Sigmoid colon (tissue), 7 donors: ENCODE data around the gene DUS1L. TPM values are rescaled to one million over a fixed set of nuclear protein-coding genes. Genes with fewer than 3 reads are reported as not detected.
A peak's percentile ranks its signal among the peaks of the same experiment; 100 is the strongest.

Source experiments
- DNase-seq: peaks from one replicate; pipeline ENCODE4 v3.0.0-alpha.2; 2019
- H3K27ac ChIP-seq, 4 donors: fragments of 200-600 bp; sonication (generic); one replicate each; pipeline ENCODE4 v1.5.1; 2016 to 2019; ENCODE audit warnings: mild to moderate bottlenecking in 1 of 4
- H3K27me3 ChIP-seq, 3 donors: fragments of 200-600 bp; sonication (generic); one replicate each; pipeline ENCODE4 v1.5.1; 2019; ENCODE audit warnings: mild to moderate bottlenecking in 1 of 3
- H3K36me3 ChIP-seq, 4 donors: fragments of 200-600 bp; sonication (generic); one replicate each; pipeline ENCODE4 v1.5.1; 2016 to 2019
- H3K4me1 ChIP-seq, 4 donors: fragments of 200-600 bp; sonication (generic); one replicate each; pipeline ENCODE4 v1.5.1; 2017 to 2019
- H3K4me3 ChIP-seq, 4 donors: fragments of 200-600 bp; sonication (generic); one replicate each; pipeline ENCODE4 v1.5.1; 2017 to 2019; ENCODE audit warnings: mild to moderate bottlenecking in 2 of 4, moderate library complexity in 1 of 4
- H3K9me3 ChIP-seq, 4 donors: fragments of 200-600 bp in 3 of 4; sonication (generic) in 3 of 4; one replicate each; pipeline versions ENCODE4 v1.5.1 to v1.6.1; 2013 to 2019
- CTCF ChIP-seq, 4 experiments: fragments of 450-650 bp in 3 of 4; fragments of 200-600 bp in 1 of 4; IDR thresholded peaks; one replicate each; pipeline ENCODE4 v1.5.1; 2016 to 2019; ENCODE audit warnings: antibody characterized with exemption in 4 of 4, mild to moderate bottlenecking in 3 of 4, moderate library complexity in 2 of 4
- EP300 ChIP-seq, 4 donors: sonication (generic); formaldehyde crosslinking; IDR thresholded peaks; one replicate each; pipeline ENCODE4 v1.6.1; 2017; ENCODE audit warnings: antibody characterized with exemption in 4 of 4
- POLR2A ChIP-seq, 2 donors: fragments of 450-650 bp; IDR thresholded peaks; one replicate each; pipeline ENCODE4 v1.6.1; 2016; ENCODE audit warnings: antibody characterized with exemption in 2 of 2, mild to moderate bottlenecking in 2 of 2, moderate library complexity in 2 of 2
- POLR2AphosphoS5 ChIP-seq, 4 donors: sonication (generic); formaldehyde crosslinking; IDR thresholded peaks; one replicate each; pipeline ENCODE4 v1.6.1; 2017; ENCODE audit warnings: antibody characterized with exemption in 4 of 4
- whole genome bisulfite sequencing, 2 donors: extraction: QIAGEN DNeasy Blood & Tissue Kit; methylation state at CpG; one replicate each; pipeline ENCODE4 v1.1.7; 2013; 5-methylcytosine and 5-hydroxymethylcytosine counted together
- intact Hi-C: fragments of 100-400 bp; cut with DNase I; formaldehyde crosslinking; loops from one replicate; pipeline ENCODE4 v1.15.1; 2023
- polyA plus RNA-seq, 3 donors: library from polyadenylated mRNA; stranded (reverse); fragments of 200-250 nt; gene quantifications; one replicate each; pipeline ENCODE4 v1.2.3, GENCODE V29; 2013
- total RNA-seq, 4 donors: library from RNA; depleted of rRNA; stranded (reverse); fragments of >200 nt; gene quantifications; one replicate each; pipeline ENCODE4 v1.1.0, GENCODE V29; 2016
- donor health status: healthy with polysubstance abuse.
- donor health status: Bipolar disorder and iron deficiency.
- donor health status: healthy.

Gene DUS1L
- total and polyA plus RNA-seq, 7 donors = 31.3 to 119 (median 68.5) TPM

- Histone ChIP-seq H3K4me3 (no peak overlapping the region), H3K9me3 (no peaks in the 10 kb centered on the region), H3K27me3 (no peaks in the 10 kb centered on the region), H3K4me1 (peaks cover 0 to 42% (median 38%) of the 10 kb centered on the region in 4 donors), H3K36me3 (no peaks in the 10 kb centered on the region), H3K27ac (no peak overlapping the region)
- TF ChIP-seq POLR2A (IDR thresholded peaks at IDR 0.05) (no peak), POLR2AphosphoS5 (IDR thresholded peaks at IDR 0.05) (no peak), EP300 (IDR thresholded peaks at IDR 0.05) (no peak), CTCF (IDR thresholded peaks at IDR 0.05) (no peak)
- 95 to 96% methylated on average over 25 of the region's 25 CpGs for WGBS, 2 donors
- DNase-seq = no peak
- intact Hi-C loops = no loop called here
These were observed 40.0 kb downstream of the DUS1L start for GRCh38 chr17:82025401-82026107.

GRCh38 chr17:82024859-82025258, 40.7 kb downstream of the DUS1L start:
- 96 to 98% methylated on average over 17 of the region's 17 CpGs for WGBS, 2 donors
- no peak for TF ChIP-seq EP300 (IDR thresholded peaks at IDR 0.05)
- TF ChIP-seq POLR2A (IDR thresholded peaks at IDR 0.05) = no peak
- TF ChIP-seq CTCF (IDR thresholded peaks at IDR 0.05) = no peak
- TF ChIP-seq POLR2AphosphoS5 (IDR thresholded peaks at IDR 0.05) = no peak
- no peak overlapping the region for H3K27ac ChIP-seq
- H3K36me3 ChIP-seq = no peaks in the 10 kb centered on the region
- intact Hi-C loops = loop anchor here (5.0 kb wide), 1 partner anchor 48 kb away; the partner anchor contains the start of gene ASPSCR1
- peaks cover 0 to 39% (median 33%) of the 10 kb centered on the region in 4 donors for H3K4me1 ChIP-seq
- no peak overlapping the region for H3K4me3 ChIP-seq
- H3K27me3 ChIP-seq = no peaks in the 10 kb centered on the region
- H3K9me3 ChIP-seq = no peaks in the 10 kb centered on the region
- no peak for DNase-seq

GRCh38 chr17:82023447-82024241, 42.0 kb downstream of the DUS1L start:
- H3K27me3 ChIP-seq = no peaks in the 10 kb centered on the region
- no peak for TF ChIP-seq EP300 (IDR thresholded peaks at IDR 0.05)
- no peak for TF ChIP-seq CTCF (IDR thresholded peaks at IDR 0.05)
- no peak for TF ChIP-seq POLR2A (IDR thresholded peaks at IDR 0.05)
- TF ChIP-seq POLR2AphosphoS5 (IDR thresholded peaks at IDR 0.05) = no peak
- no peak for DNase-seq
- peak overlapping the region; percentile 61 to 98 (median 76) for H3K4me3 ChIP-seq
- intact Hi-C loops = loop anchor here (5.0 kb wide), 1 partner anchor 46 kb away; the partner anchor contains the start of gene ASPSCR1
- WGBS, 2 donors = 2 to 4% methylated on average over 55 of the region's 55 CpGs
- H3K36me3 ChIP-seq = peaks cover 0 to 3% (median 0%) of the 10 kb centered on the region in 4 donors
- no peaks in the 10 kb centered on the region for H3K9me3 ChIP-seq
- peak overlapping the region in 3 of 4 donors; percentile 50 to 69 (median 58) for H3K27ac ChIP-seq
- H3K4me1 ChIP-seq = peaks cover 0 to 40% (median 32%) of the 10 kb centered on the region in 4 donors

GRCh38 chr17:82022981-82023446, 42.6 kb downstream of the DUS1L start, which contains the start of gene LRRC45:
Gene LRRC45 (plus strand): TSS chr17:82023305. CDS start chr17:82023644, 339 bp downstream.
- intact Hi-C loops = loop anchor here (5.0 kb wide), 1 partner anchor 46 kb away; the partner anchor contains the start of gene ASPSCR1
- no peaks in the 10 kb centered on the region for H3K9me3 ChIP-seq
- H3K4me1 ChIP-seq = peaks cover 0 to 40% (median 32%) of the 10 kb centered on the region in 4 donors

More at GRCh38 chr17:82022981-82023446, 42.6 kb downstream of the DUS1L start, which contains the start of gene LRRC45:
- Histone ChIP-seq H3K27ac (peak within 1 kb of the TSS; percentile 75 to 84 (median 80)), H3K4me3 (peak within 1 kb of the TSS; percentile 66 to 98 (median 86)), H3K36me3 (peaks cover 0 to 10% (median 0%) of the 10 kb centered on the region in 4 donors), H3K27me3 (no peaks in the 10 kb centered on the region)
- 0 to 1% methylated on average over 42 of the region's 42 CpGs for WGBS, 2 donors
- peak; percentile 100 for DNase-seq
- TF ChIP-seq CTCF (IDR thresholded peaks at IDR 0.05) (no peak), POLR2AphosphoS5 (IDR thresholded peaks at IDR 0.05) (no peak), POLR2A (IDR thresholded peaks at IDR 0.05) (no peak), EP300 (IDR thresholded peaks at IDR 0.05) (no peak)
